Kidney tubule cell (primary cell): ENCODE results near the gene KRTAP5-10.
"Not testable (repeated sequence)": the region's sequence is repeated elsewhere in the genome, so short reads cannot be mapped to it uniquely, and the experiment has no call there.

Source experiments
- DNase-seq: peaks from one replicate; pipeline ENCODE4 v3.0.0-alpha.2; 2018; ENCODE audit warnings: low spot score

The KRTAP5-10 gene

DNA sequence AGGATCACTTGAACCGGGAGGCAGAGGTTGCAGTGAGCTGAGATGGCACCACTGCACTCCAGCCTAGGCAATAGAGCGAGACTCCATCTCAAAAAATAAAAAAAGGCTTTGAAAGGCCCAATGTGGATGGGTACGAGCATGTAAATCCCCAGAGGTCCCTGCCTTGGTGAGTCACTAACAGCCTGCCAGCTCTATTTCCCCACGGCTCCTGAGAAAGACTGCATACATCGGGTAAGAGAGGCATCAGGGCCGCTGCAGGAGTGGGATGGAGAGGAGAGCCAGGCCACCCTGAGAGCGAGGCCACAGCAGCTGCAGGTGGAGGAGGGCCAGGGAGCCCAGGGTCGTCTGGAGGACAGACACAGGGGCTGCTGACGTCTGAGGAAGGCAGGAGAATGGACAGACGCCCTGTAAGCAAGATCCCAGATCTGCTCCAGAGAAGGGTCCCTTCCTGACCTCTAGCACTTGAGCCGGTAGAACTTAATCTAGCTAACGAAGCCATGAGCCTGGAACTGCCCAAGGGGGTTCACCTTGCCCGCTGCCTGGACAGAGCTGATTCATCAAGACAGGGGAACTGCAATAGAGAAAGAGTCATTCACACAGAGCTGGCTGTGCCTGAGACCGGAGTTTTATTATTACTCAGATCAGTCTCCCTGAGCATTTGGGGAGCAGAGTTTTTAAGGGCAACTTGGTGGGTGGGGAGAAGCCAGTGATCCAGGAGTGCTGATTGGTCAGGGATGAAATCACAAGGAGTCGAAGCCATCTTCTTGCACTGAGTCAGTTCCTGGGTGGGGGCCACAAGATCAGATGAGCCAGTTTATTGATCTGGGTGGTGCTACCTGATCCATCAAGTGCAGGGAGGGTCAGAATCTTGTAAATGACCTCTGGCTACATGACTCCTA lies 22.2 kb upstream of the KRTAP5-10 start:
- no peak for DNase-seq

DNA sequence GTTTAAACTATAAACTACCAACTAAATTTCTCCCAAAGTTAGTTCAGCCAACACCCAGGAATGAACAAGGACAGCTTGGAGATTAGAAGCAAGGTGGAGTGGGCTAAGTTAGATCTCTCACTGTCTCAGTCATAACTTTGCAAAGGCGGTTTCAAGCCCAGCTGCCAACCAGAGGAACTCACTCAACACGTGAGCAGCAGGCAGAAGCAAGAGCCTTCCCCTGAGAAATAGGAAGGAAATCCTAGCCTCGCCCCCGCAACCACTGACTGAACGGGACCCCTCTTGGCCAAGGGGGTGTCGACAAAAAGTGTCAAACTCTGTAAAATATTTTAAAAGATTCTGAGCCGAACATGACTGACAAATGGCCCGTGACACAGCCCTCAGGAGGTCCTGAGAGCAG lies 21.5 kb upstream of the KRTAP5-10 start:
- DNase-seq: no peak

DNA sequence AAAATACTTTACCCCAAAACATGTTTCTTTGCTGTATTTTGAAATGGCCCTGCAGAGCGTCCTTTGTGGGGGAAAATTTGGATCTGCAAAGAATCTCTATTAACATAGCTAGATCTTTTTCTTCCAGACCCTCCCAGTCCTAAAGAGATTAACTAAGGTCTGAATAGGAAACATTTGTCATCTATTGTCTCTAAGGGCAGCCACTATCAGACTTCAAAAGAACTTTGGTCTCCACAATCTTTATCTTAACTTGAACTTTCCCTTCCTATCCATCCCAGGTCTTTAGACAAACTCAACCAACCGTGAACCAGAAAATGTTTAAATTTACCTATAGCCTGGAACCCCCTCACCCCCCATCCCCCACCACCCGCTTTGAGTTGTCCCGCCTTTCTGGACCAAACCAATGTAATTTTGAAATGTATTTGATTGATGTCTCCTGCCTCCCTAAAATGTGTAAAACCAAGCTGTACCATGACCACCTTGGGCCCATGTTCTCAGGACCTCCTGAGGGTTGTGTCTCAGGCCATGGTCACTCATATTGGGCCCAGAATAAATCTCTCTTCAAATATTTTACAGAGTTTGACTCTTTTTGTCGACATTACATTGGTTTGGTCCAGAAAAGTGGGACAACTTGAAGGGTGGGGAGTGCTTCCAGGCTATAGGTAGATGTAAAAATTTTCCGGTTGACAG lies 20.7 kb upstream of the KRTAP5-10 start:
- DNase-seq: no peak

DNA sequence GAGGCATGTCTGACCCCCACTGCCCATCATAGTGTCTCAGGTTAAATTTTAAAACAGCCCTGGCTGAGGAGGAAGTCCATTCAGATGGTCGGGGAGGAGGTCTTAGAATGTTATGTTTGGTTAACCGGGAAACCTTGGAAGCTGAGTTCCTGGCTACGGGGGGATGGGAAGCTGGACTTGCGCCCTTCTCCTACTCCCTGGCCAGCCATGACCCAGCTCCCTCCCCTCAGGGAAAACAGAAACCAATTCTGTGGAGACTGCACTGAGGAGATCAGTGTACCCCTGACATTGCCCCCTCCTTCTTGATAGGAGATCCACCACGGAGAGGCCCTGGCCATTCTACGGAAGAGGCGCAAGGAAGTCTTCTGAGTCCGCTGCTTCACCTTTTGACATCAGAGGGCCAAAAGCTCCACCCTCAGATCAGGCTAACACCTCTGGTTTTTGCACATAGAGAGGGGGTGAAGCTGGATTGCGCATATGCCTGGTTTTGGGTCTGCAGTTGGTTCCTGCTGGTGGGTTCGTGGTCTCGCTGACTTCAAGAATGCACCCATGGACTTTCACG lies 19.9 kb upstream of the KRTAP5-10 start:
- no peak for DNase-seq

GRCh38 chr11:71548120-71548519 lies 17.2 kb upstream of the KRTAP5-10 start, which contains the start of gene KRTAP5-9:
Gene KRTAP5-9, plus strand, starts transcription at chr11:71548420. Its CDS starts 238 bp downstream, at chr11:71548658.
- DNase-seq: no peak

GRCh38 chr11:71548716-71549151 lies 16.6 kb upstream of the KRTAP5-10 start:
- DNase-seq: no peak

- DNase-seq: no peak
Observed at GRCh38 chr11:71551711-71552110, 13.7 kb upstream of the KRTAP5-10 start.

DNA sequence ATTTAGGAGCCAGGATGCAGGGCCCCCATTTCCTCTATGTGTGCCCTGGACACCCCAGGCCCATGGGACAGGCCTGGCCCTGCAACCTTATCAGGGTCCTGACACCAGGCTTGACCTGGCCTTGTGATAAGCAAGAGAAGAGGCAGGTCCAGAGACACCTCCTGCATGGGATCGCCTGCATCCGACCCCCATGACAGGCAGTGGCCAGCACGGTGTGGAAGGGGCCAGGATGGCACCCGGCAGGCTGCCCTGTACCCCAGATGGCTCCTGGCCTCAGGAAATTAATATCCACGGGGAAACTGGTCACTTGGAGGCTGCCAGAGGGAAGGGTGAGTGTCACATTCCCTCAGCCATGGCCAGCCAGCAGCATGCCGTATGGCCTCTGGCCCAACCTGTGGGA lies 10.4 kb upstream of the KRTAP5-10 start:
- DNase-seq: no peak

- no peak for DNase-seq
Observed at GRCh38 chr11:71555508-71555907, 9.9 kb upstream of the KRTAP5-10 start.

GRCh38 chr11:71556018-71556417 lies 9.3 kb upstream of the KRTAP5-10 start:
- DNase-seq: no peak

DNA sequence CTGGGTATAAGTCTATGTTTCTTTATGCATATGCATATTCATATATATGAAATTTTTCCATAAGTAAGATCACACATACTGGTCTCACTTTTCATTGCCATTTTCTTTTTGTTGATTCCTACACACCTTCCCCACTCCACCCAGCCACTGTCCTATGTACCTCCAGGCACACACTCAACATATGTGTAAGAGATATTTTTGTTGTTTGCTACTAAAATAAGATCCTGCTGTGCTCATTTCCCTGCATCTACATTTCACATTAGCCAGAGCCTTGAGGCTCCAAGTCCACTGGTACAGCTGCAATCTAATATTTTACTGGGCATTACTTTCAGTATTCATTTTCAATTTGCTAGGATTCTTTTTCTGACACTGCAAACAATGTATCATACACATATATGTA lies 8.1 kb upstream of the KRTAP5-10 start:
- DNase-seq: no peak

GRCh38 chr11:71558996-71559395 lies 6.4 kb upstream of the KRTAP5-10 start:
- no peak for DNase-seq

GRCh38 chr11:71562120-71562519 lies 3.2 kb upstream of the KRTAP5-10 start:
- no peak for DNase-seq

- peak; percentile 78 for DNase-seq
Observed at GRCh38 chr11:71563406-71563805, 2.0 kb upstream of the KRTAP5-10 start.

GRCh38 chr11:71564430-71564829 lies 933 bp upstream of the KRTAP5-10 start:
- no peak for DNase-seq

GRCh38 chr11:71566081-71566620 lies 788 bp downstream of the KRTAP5-10 start:
- DNase-seq: no peak

DNA sequence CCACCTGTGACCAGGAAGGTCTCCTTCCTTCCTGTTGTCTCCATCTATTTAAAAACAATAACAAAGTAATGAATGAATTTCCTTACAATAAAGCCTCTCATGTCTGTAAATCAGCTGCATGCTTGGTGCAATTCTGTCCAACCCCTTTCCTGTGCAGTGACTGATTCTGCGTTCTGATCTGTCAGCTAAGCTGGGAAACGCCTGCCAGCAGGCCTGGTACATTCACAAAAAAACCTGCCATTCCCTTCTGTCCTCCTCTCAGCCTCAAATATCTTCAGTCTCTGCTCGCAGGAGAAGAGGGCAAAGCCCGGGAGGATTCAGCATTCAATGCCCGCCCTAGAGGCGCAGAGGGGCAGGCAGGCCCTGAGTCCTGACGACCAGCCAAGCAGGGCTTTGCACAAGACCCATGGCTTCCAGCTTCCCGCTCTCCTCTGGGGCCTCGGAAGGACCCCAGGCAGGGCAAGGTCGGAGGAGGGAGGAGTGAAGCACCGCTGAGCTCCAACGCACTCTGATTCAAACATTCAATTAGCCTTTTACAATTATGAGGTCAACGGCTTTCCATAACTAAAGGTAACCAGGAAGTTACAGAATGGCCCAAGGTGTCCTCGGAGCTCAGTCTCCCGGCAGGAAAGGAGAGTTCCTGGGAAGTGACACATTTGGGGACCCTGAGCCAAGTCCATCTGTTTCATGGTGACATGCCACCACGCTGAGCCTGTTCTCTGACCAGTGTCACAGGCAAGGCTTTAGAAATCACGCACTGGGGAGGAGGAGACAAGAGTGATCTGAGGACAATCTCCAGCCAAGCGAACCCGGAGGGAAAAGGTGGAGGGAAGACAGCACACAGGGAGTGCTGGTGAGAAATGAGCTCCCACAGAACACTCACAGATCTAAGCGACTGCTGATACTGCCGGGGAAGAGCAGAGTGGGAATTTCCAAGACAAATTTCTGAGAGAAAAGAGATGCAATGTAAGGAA lies 1.6 kb downstream of the KRTAP5-10 start:
- DNase-seq: not testable (repeated sequence)

GRCh38 chr11:71567633-71568032 lies 2.3 kb downstream of the KRTAP5-10 start:
- not testable (repeated sequence) for DNase-seq

DNA sequence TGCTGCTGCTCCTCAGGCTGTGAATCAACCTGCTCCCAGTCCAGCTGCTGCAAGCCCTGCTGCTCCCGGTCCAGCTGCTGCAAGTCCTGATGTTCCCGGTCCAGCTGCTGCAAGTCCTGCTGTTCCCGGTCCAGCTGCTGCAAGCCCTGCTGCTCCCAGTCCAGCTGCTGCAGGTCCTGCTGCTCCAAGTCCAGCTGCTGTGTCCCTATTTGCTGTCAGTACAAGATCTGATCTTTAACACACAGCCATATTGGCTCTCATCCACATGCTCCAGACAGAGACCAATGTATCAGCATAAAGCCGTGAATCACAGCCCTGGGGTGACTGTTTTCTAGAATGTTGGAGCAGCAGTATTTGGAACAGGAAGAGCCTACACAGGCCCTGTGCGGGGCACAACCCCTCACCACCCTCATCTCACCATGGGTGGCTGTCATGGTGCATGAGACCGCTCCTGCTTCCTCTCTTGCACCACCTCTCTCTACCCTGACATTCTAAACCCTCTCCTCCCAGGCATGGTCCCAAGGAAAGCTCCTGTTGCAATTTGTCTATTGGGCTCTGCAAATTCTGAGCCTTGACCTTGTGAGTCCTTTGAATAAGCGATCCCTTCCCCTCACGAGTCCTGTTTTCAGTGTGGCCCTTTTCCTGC lies 3.5 kb downstream of the KRTAP5-10 start:
- no peak for DNase-seq

GRCh38 chr11:71571101-71571850 lies 5.9 kb downstream of the KRTAP5-10 start:
- not testable (repeated sequence) for DNase-seq
